Measurements from ENCODE around the gene ELAVL1.

DNA sequence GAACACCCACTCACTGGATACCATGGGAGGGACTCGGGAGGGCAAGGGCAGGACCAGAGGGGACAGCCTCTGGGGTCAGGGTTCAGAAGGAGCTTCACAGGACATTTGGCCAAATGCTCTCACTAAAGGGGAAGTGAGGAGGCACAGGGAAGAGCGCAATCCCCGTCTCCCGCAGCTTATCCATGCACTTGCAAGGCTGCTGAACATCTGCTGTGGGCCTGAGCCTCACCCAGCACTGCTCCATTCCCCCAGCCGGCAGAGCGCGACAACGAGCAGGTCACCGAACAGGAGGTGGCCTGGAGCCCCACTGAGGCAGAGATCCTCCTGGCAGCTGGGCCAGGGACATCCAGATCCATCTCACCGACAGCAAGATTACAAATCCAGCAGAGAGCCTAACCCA is 23.3 kb downstream of the ELAVL1 start:
- TF ChIP-seq POLR2A (IDR thresholded peaks at IDR 0.05) = no peak
- TF ChIP-seq, protein P1, sequence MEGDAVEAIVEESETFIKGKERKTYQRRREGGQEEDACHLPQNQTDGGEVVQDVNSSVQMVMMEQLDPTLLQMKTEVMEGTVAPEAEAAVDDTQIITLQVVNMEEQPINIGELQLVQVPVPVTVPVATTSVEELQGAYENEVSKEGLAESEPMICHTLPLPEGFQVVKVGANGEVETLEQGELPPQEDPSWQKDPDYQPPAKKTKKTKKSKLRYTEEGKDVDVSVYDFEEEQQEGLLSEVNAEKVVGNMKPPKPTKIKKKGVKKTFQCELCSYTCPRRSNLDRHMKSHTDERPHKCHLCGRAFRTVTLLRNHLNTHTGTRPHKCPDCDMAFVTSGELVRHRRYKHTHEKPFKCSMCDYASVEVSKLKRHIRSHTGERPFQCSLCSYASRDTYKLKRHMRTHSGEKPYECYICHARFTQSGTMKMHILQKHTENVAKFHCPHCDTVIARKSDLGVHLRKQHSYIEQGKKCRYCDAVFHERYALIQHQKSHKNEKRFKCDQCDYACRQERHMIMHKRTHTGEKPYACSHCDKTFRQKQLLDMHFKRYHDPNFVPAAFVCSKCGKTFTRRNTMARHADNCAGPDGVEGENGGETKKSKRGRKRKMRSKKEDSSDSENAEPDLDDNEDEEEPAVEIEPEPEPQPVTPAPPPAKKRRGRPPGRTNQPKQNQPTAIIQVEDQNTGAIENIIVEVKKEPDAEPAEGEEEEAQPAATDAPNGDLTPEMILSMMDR (IDR thresholded peaks at IDR 0.05) = no peak
